MM.1S (cell line): ENCODE results near the gene BRIP1.

ENCODE experiments used
- DNase-seq: peaks from one replicate; pipeline ENCODE4 v3.0.0-alpha.2; 2015
- H2AFZ ChIP-seq: fragments of 300-600 bp; sonication (generic); 2 replicates; pipeline ENCODE4 v1.6.0; 2016; ENCODE audit warnings: antibody characterized with exemption, low read length
- H3F3A ChIP-seq: fragments of 300-600 bp; sonication (generic); 2 replicates; pipeline ENCODE4 v1.6.1; 2016; ENCODE audit warnings: mild to moderate bottlenecking, antibody characterized with exemption, low read length, moderate library complexity, mixed read lengths; ENCODE audit not compliant: insufficient read depth
- H3K27ac ChIP-seq: fragments of 300-600 bp; sonication (generic); 2 replicates; pipeline ENCODE4 v1.5.1; 2016; ENCODE audit warnings: mild to moderate bottlenecking, low read length
- H3K27me3 ChIP-seq: fragments of 300-600 bp; sonication (generic); replicated peaks from 2 replicates; pipeline ENCODE4 v1.6.0; 2016; ENCODE audit warnings: low read length; ENCODE audit not compliant: insufficient read depth
- H3K36me3 ChIP-seq: fragments of 300-600 bp; sonication (generic); replicated peaks from 2 replicates; pipeline ENCODE4 v1.6.1; 2016; ENCODE audit warnings: mild to moderate bottlenecking, low read length, mixed read lengths; ENCODE audit not compliant: insufficient read depth
- H3K4me1 ChIP-seq: fragments of 300-600 bp; sonication (generic); 2 replicates; pipeline ENCODE4 v1.6.1; 2016; ENCODE audit warnings: low read length, mixed read lengths
- H3K4me2 ChIP-seq: fragments of 300-600 bp; sonication (generic); 2 replicates; pipeline ENCODE4 v1.6.0; 2016; ENCODE audit warnings: low read depth, low read length
- H3K4me3 ChIP-seq: fragments of 300-600 bp; sonication (generic); 2 replicates; pipeline ENCODE4 v1.5.1; 2016; ENCODE audit warnings: low read length, mixed read lengths
- H3K79me2 ChIP-seq: fragments of 300-600 bp; sonication (generic); 2 replicates; pipeline ENCODE4 v1.6.1; 2016; ENCODE audit warnings: mixed run types, low read length, mixed read lengths
- H3K9ac ChIP-seq: fragments of 300-600 bp; sonication (generic); 2 replicates; pipeline ENCODE4 v1.6.1; 2016; ENCODE audit warnings: low read length, mixed read lengths
- H3K9me2 ChIP-seq: fragments of 300-600 bp; sonication (generic); replicated peaks from 2 replicates; pipeline ENCODE4 v1.6.1; 2016; ENCODE audit warnings: mild to moderate bottlenecking, low read length, mixed read lengths; ENCODE audit not compliant: insufficient read depth
- H3K9me3 ChIP-seq: fragments of 300-600 bp; sonication (generic); replicated peaks from 2 replicates; pipeline ENCODE4 v1.6.1; 2016; ENCODE audit warnings: mild to moderate bottlenecking, low read length, mixed read lengths; ENCODE audit not compliant: insufficient read depth
- H4K20me1 ChIP-seq: fragments of 300-600 bp; sonication (generic); 2 replicates; pipeline ENCODE4 v1.6.1; 2016; ENCODE audit warnings: mild to moderate bottlenecking, low read length, moderate library complexity, mixed read lengths; ENCODE audit not compliant: insufficient read depth
- CTCF ChIP-seq: fragments of 300-600 bp; sonication (generic); IDR thresholded peaks from 2 replicates; pipeline ENCODE4 v1.5.1; 2016; ENCODE audit warnings: antibody characterized with exemption, low read length, mixed read lengths
- EZH2 ChIP-seq: fragments of 300-600 bp; sonication (generic); optimal IDR thresholded peaks from 2 replicates; pipeline ENCODE3; 2017; ENCODE audit warnings: low read depth, mild to moderate bottlenecking, antibody characterized with exemption, low read length, mixed read lengths
- EZH2phosphoT487 ChIP-seq: fragments of 300-600 bp; sonication (generic); IDR thresholded peaks from 2 replicates; pipeline ENCODE4 v1.6.1; 2018; ENCODE audit warnings: antibody characterized with exemption, low read length

The BRIP1 gene

GRCh38 chr17:61766520-61766919 lies 96.8 kb downstream of the BRIP1 start:
- H3K4me1 ChIP-seq: no peaks in the 10 kb centered on the region
- H3K4me3 ChIP-seq: no peak overlapping the region
- DNase-seq: no peak
- no peaks in the 10 kb centered on the region for H3K27me3 ChIP-seq
- no peaks in the 10 kb centered on the region for H3K9me2 ChIP-seq
- TF ChIP-seq EZH2 (no peak), EZH2phosphoT487 (no peak), CTCF (no peak)
- H3K79me2 ChIP-seq: no peaks in the 10 kb centered on the region
- H2AFZ ChIP-seq: no peak overlapping the region
- H3K9ac ChIP-seq: no peak overlapping the region
- no peaks in the 10 kb centered on the region for H3F3A ChIP-seq
- no peak overlapping the region for H3K27ac ChIP-seq
- no peaks in the 10 kb centered on the region for H4K20me1 ChIP-seq
- H3K9me3 ChIP-seq: no peaks in the 10 kb centered on the region
- H3K4me2 ChIP-seq: no peak overlapping the region
- H3K36me3 ChIP-seq: no peaks in the 10 kb centered on the region

- Histone ChIP-seq H3K27me3 (no peaks in the 10 kb centered on the region), H3K79me2 (no peaks in the 10 kb centered on the region), H3K27ac (no peak overlapping the region), H3F3A (no peaks in the 10 kb centered on the region), H2AFZ (no peak overlapping the region), H3K4me1 (no peaks in the 10 kb centered on the region), H3K4me3 (no peak overlapping the region), H3K9me3 (no peaks in the 10 kb centered on the region), H4K20me1 (no peaks in the 10 kb centered on the region), H3K9ac (no peak overlapping the region), H3K9me2 (no peaks in the 10 kb centered on the region), H3K36me3 (no peaks in the 10 kb centered on the region), H3K4me2 (no peak overlapping the region)
- no peak for DNase-seq
- TF ChIP-seq CTCF (no peak), EZH2 (no peak), EZH2phosphoT487 (no peak)
Observed at GRCh38 chr17:61764846-61765245, 98.5 kb downstream of the BRIP1 start.

GRCh38 chr17:61761827-61762226 lies 101.5 kb downstream of the BRIP1 start:
- Histone ChIP-seq H3K27ac (no peak overlapping the region), H3F3A (peaks cover 6% of the 10 kb centered on the region), H3K9me2 (no peaks in the 10 kb centered on the region), H3K79me2 (no peaks in the 10 kb centered on the region), H3K4me3 (no peak overlapping the region), H2AFZ (no peak overlapping the region), H4K20me1 (no peaks in the 10 kb centered on the region; the same call in 1 of the 2 replicates), H3K36me3 (no peaks in the 10 kb centered on the region), H3K4me1 (peaks cover 7% of the 10 kb centered on the region), H3K9me3 (no peaks in the 10 kb centered on the region), H3K9ac (no peak overlapping the region), H3K27me3 (no peaks in the 10 kb centered on the region), H3K4me2 (no peak overlapping the region)
- no peak for DNase-seq
- no peak for TF ChIP-seq EZH2
- TF ChIP-seq CTCF: no peak
- TF ChIP-seq EZH2phosphoT487: no peak
